Measurements from ENCODE around the gene PPP2R2C. TPM values are rescaled to one million over a fixed set of nuclear protein-coding genes. Genes with fewer than 3 reads are reported as not detected.

Gene PPP2R2C
- polyA plus RNA-seq, 1 of the 3 experiments (the other 2 are of a cell fraction): 0.21 TPM

DNA sequence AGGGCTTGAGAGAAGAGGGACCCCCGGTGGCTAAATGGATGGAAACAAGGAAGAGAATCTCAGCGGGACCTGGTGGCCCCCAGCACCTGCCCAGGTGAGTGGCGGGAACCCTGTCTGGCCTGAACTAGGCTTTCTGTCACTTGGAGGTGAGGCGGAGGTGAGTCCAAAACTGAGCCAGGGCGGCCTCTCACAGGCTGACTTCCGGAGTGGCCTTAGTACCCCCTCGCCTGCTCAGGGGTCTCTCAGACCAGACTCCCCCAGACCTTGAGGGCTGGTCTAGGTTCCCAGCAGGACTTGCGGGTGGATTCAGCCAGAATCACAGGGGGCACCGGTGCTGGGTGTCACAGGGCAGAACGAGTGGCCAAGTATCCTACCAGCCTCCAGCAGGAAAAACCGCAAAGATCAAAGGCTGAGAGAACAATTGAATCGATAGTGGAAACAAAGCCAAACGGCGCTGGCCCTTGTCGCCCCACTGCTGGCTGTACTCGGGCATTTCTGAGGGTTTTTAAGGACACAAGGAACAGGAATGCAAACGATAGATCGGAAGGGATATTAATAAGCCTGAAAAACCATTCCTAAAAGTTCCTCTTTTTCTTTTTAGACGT, 135.0 kb downstream of the PPP2R2C start:
- no peaks in the 10 kb centered on the region for H3K79me2 ChIP-seq (ENCODE audit: insufficient read depth)
- 66% methylated on average over 19 of the region's 19 CpGs for WGBS (ENCODE audit: low lambda C conversion rate)
- no peak overlapping the region for H3K4me3 ChIP-seq (ENCODE audit: low read depth in 2 of 2, low read length in 1 of 2)
- TF ChIP-seq, protein P1, sequence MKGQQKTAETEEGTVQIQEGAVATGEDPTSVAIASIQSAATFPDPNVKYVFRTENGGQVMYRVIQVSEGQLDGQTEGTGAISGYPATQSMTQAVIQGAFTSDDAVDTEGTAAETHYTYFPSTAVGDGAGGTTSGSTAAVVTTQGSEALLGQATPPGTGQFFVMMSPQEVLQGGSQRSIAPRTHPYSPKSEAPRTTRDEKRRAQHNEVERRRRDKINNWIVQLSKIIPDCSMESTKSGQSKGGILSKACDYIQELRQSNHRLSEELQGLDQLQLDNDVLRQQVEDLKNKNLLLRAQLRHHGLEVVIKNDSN (IDR thresholded peaks at IDR 0.05; ENCODE audit: borderline replicate concordance, low read depth): no peak
- TF ChIP-seq EZH2phosphoT487 (IDR thresholded peaks at IDR 0.05; ENCODE audit: borderline replicate concordance, low read depth) (no peak), FOXJ3 (CRISPR knock-in tag; IDR thresholded peaks at IDR 0.05) (no peak), EP300 (IDR thresholded peaks at IDR 0.05; ENCODE audit: borderline replicate concordance in 1 of 2, low read depth in 1 of 2, low read length in 1 of 2) (no peak), SIN3A (IDR thresholded peaks at IDR 0.05; ENCODE audit: borderline replicate concordance, low read depth, low read length) (no peak), TAF1 (IDR thresholded peaks at IDR 0.05; ENCODE audit: borderline replicate concordance, low read depth, low read length) (no peak), RXRA (IDR thresholded peaks at IDR 0.05; ENCODE audit: borderline replicate concordance, low read depth) (no peak), GABPA (IDR thresholded peaks at IDR 0.05; ENCODE audit: low read depth) (no peak), ELF1 (IDR thresholded peaks at IDR 0.05) (no peak), CHD2 (IDR thresholded peaks at IDR 0.05; ENCODE audit: low read length, partially characterized antibody) (no peak), MXI1 (IDR thresholded peaks at IDR 0.05; ENCODE audit: low read depth, low read length) (no peak), POLR2AphosphoS5 (IDR thresholded peaks at IDR 0.05; ENCODE audit: low read depth, low read length) (no peak), NFIC (IDR thresholded peaks at IDR 0.05; ENCODE audit: borderline replicate concordance) (no peak), GATA2 (CRISPR knock-in tag; IDR thresholded peaks at IDR 0.05) (no peak), JUND (IDR thresholded peaks at IDR 0.05) (no peak)
- TF ChIP-seq, protein P2, sequence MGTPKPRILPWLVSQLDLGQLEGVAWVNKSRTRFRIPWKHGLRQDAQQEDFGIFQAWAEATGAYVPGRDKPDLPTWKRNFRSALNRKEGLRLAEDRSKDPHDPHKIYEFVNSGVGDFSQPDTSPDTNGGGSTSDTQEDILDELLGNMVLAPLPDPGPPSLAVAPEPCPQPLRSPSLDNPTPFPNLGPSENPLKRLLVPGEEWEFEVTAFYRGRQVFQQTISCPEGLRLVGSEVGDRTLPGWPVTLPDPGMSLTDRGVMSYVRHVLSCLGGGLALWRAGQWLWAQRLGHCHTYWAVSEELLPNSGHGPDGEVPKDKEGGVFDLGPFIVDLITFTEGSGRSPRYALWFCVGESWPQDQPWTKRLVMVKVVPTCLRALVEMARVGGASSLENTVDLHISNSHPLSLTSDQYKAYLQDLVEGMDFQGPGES (IDR thresholded peaks at IDR 0.05; ENCODE audit: low read depth, low read length): no peak
- TF ChIP-seq, protein P3, sequence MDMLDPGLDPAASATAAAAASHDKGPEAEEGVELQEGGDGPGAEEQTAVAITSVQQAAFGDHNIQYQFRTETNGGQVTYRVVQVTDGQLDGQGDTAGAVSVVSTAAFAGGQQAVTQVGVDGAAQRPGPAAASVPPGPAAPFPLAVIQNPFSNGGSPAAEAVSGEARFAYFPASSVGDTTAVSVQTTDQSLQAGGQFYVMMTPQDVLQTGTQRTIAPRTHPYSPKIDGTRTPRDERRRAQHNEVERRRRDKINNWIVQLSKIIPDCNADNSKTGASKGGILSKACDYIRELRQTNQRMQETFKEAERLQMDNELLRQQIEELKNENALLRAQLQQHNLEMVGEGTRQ (IDR thresholded peaks at IDR 0.05; ENCODE audit: borderline replicate concordance, low read depth, low read length): no peak
- TF ChIP-seq, protein P4, sequence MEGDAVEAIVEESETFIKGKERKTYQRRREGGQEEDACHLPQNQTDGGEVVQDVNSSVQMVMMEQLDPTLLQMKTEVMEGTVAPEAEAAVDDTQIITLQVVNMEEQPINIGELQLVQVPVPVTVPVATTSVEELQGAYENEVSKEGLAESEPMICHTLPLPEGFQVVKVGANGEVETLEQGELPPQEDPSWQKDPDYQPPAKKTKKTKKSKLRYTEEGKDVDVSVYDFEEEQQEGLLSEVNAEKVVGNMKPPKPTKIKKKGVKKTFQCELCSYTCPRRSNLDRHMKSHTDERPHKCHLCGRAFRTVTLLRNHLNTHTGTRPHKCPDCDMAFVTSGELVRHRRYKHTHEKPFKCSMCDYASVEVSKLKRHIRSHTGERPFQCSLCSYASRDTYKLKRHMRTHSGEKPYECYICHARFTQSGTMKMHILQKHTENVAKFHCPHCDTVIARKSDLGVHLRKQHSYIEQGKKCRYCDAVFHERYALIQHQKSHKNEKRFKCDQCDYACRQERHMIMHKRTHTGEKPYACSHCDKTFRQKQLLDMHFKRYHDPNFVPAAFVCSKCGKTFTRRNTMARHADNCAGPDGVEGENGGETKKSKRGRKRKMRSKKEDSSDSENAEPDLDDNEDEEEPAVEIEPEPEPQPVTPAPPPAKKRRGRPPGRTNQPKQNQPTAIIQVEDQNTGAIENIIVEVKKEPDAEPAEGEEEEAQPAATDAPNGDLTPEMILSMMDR (IDR thresholded peaks at IDR 0.05): no peak
- H3K4me1 ChIP-seq (ENCODE audit: control insufficient read depth in 1 of 2, insufficient read depth in 2 of 2, low read depth in 1 of 2, low read length in 1 of 2): no peaks in the 10 kb centered on the region
- no peak for DNase-seq
- POLR2A ChIA-PET: no interaction called here
- no peaks in the 10 kb centered on the region for H3F3A ChIP-seq (replicated peaks; ENCODE audit: insufficient read depth)
- no peak overlapping the region for H3K9ac ChIP-seq
- H3K9me2 ChIP-seq: no peaks in the 10 kb centered on the region
- H3K4me2 ChIP-seq: no peak overlapping the region
- H4K20me1 ChIP-seq (ENCODE audit: insufficient read depth): no peaks in the 10 kb centered on the region
- no peak overlapping the region for H3K27ac ChIP-seq (ENCODE audit: low read depth in 2 of 2, low read length in 1 of 2)
- H3K36me3 ChIP-seq (replicated peaks in 1 of 2; ENCODE audit: control insufficient read depth in 1 of 2, insufficient read depth in 2 of 2, low read length in 1 of 2): no peaks in the 10 kb centered on the region
- no peaks in the 10 kb centered on the region for H3K9me3 ChIP-seq
- no peak overlapping the region for H2AFZ ChIP-seq (ENCODE audit: low read depth)
- CTCF ChIA-PET: interaction anchor here (4.3 to 22.5 kb wide), 2 partner anchors 74 to 87 kb away, joined by 16 to 1048 read pairs; partner anchors contain the start of gene WFS1
- H3K27me3 ChIP-seq (ENCODE audit: insufficient read depth): no peaks in the 10 kb centered on the region

Measured in SK-N-SH (cell line).